Mucosa of descending colon (tissue), 3 donors: Measurements from ENCODE around the gene SHC3. TPM values are rescaled to one million over a fixed set of nuclear protein-coding genes. Genes with fewer than 3 reads are reported as not detected.
A peak's percentile ranks its signal among the peaks of the same experiment; 100 is the strongest.

Experiments used
- ATAC-seq: fragments of 200-7000 bp; cut with Tn5 transposase; one replicate; pipeline ENCODE4 v1.9.1; 2020; ENCODE audit warnings: mild to moderate bottlenecking, moderate library complexity
- DNase-seq, 3 donors: peaks; one replicate each; pipeline ENCODE4 v3.0.0-alpha.2; 2020
- H3K36me3 ChIP-seq: fragments of 200-600 bp; one replicate; pipeline ENCODE4 v1.8.0; 2021; ENCODE audit warnings: low read depth, mild to moderate bottlenecking
- H3K4me1 ChIP-seq: fragments of 200-600 bp; one replicate; pipeline ENCODE4 v1.8.0; 2021; ENCODE audit warnings: low read depth, mild to moderate bottlenecking
- H3K4me3 ChIP-seq: fragments of 200-600 bp; one replicate; pipeline ENCODE4 v1.8.0; 2021; ENCODE audit warnings: mild to moderate bottlenecking
- H3K9me3 ChIP-seq: fragments of 200-600 bp; one replicate; pipeline ENCODE4 v1.8.0; 2021; ENCODE audit warnings: mild to moderate bottlenecking
- CTCF ChIP-seq: fragments of 200-600 bp; IDR thresholded peaks from one replicate; pipeline ENCODE4 v1.8.0; 2022; ENCODE audit warnings: antibody characterized with exemption, mild to moderate bottlenecking
- intact Hi-C, 2 donors: fragments of 100-400 bp; cut with DNase I in 1 of 2; cut with micrococcal nuclease in 1 of 2; formaldehyde crosslinking; loops; one replicate each; pipeline versions ENCODE4 v1.11.0 to v1.11.1; 2022; cut with DNase I, micrococcal nuclease
- total RNA-seq, 3 donors: library from RNA; stranded (reverse); fragmentation: NEBNext Ultra II Directional in 2 of 3; extraction: Animal tissue kit (Norgen Biotek cat#: 25700) in 2 of 3; gene quantifications; one replicate each; pipeline versions ENCODE4 v1.2.1 to v1.2.4, GENCODE V29; 2021 to 2023
- donor health status: DM: no; HTN: no; CAD: no; lungs with moderate emphysema.
- donor health status: DM: no; HTN: no; CAD: no.
- donor health status: DM: no; HTN: yes; CAD: no.

SHC3 gene
- total RNA-seq, 3 donors from 2014 or later = 0.35 to 4.8 (median 1.5) TPM

DNA sequence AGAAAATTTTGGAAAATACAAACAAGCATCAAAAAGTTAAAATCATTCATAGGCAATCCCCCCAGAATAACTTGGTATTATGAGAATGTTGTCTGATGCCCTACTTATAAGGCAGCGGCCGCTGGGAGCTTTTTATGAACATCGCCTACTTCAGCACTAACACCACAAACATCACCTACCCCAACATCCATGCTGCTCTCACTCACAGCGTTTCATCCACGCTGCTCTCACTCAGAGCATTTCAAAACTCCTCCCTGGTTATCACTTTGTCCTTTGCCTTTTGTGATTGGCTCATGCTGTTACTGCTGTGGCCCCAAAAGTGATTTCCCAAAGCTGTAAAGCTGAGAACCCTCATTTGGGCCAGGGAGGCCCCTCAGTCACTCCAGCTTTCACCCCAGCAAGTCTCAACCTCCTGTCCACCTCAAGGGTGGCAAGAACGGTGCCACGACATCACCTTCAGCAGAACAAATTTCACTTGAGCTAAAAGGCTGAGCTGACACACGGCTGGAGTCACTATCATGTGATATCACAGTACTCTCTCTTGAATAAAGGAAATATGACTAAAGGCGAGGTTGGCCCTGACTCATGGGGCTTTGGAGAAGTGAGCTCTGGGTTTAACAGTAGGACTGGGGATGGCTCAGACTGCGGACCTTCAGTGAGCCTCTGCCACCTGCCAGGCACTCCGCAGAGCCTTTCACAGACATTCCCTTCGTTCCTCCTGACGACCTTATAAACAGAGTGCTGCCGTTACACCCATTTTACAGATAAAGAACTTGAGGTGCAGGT lies 25.2 kb downstream of the SHC3 start:
- no peak for TF ChIP-seq CTCF
- DNase-seq (no peak), ATAC-seq (peak; percentile 19)
- Histone ChIP-seq H3K4me3 (no peak overlapping the region), H3K9me3 (no peaks in the 10 kb centered on the region), H3K36me3 (no peaks in the 10 kb centered on the region), H3K4me1 (no peaks in the 10 kb centered on the region)
- intact Hi-C loops = no loop called here

GRCh38 chr9:89149726-89150125 lies 28.9 kb downstream of the SHC3 start:
- Histone ChIP-seq H3K36me3 (no peaks in the 10 kb centered on the region), H3K4me1 (no peaks in the 10 kb centered on the region), H3K4me3 (no peak overlapping the region), H3K9me3 (no peaks in the 10 kb centered on the region)
- DNase-seq (no peak), ATAC-seq (no peak)
- no peak for TF ChIP-seq CTCF
- intact Hi-C loops = no loop called here

DNA sequence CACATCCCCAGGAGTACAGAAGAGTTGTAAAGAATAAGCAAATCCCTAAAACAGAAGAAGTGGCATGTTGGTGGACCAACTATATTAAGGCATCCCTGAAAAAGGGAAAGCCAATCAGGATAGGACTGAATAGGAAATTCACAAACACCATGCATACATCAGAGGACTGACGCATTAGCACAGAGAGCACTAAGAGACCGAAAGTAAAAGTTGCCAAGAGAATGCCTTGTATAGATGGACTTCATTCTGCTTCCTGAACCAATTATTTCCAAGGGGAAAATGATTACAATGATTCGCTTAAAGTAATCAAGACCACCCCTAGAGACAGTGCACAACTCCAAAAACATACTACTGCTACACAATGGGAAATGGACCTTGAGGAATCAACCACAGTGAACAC lies 33.5 kb downstream of the SHC3 start:
- H3K36me3 ChIP-seq = no peaks in the 10 kb centered on the region
- TF ChIP-seq CTCF = no peak
- ATAC-seq (no peak), DNase-seq (no peak)
- intact Hi-C loops = no loop called here
- H3K4me1 ChIP-seq = no peaks in the 10 kb centered on the region
- H3K4me3 ChIP-seq = no peak overlapping the region
- no peaks in the 10 kb centered on the region for H3K9me3 ChIP-seq

DNA sequence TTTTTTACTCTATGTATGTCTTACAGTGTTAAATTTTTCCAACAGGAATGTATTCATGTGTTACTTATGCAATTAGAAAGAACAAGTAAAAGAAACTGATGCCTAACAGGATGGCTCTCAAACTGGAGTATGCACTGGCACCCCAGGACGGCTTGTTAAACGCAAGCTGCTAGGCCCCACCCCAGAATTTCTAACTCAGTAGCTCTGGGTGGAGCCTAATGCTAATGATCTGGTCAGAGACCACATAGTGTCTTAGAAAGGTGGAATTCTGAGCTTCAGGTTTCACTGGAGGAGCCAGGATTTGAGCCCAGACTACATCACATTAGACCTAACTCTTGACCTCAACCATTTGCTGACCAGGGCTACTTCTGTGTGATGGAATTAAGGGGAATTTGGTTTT lies 34.4 kb downstream of the SHC3 start:
- intact Hi-C loops = no loop called here
- no peak for DNase-seq
- TF ChIP-seq CTCF = no peak
- H3K4me3 ChIP-seq = no peak overlapping the region
- no peaks in the 10 kb centered on the region for H3K9me3 ChIP-seq
- H3K36me3 ChIP-seq = no peaks in the 10 kb centered on the region
- no peak for ATAC-seq
- no peaks in the 10 kb centered on the region for H3K4me1 ChIP-seq

GRCh38 chr9:89143266-89143665 lies 35.4 kb downstream of the SHC3 start:
- ATAC-seq = no peak
- intact Hi-C loops = no loop called here
- Histone ChIP-seq H3K36me3 (no peaks in the 10 kb centered on the region), H3K9me3 (no peaks in the 10 kb centered on the region), H3K4me3 (no peak overlapping the region), H3K4me1 (no peaks in the 10 kb centered on the region)
- no peak for TF ChIP-seq CTCF
- no peak for DNase-seq
